NB4 (cell line): ENCODE results near the gene CD200R1.

Experiments used
- CTCF ChIP-seq: IDR thresholded peaks from one replicate; pipeline ENCODE4 v1.5.1; 2012; ENCODE audit warnings: low read depth, low read length
- POLR2A ChIP-seq: IDR thresholded peaks from 2 replicates; pipeline ENCODE4 v1.6.1; 2011; ENCODE audit warnings: mild to moderate bottlenecking; ENCODE audit not compliant: insufficient read length; ENCODE audit errors: extremely low read depth

GRCh38 chr3:112963683-112964082 is 11.2 kb downstream of the CD200R1 start:
- TF ChIP-seq CTCF (no peak), POLR2A (no peak)
